SK-N-SH (cell line): ENCODE results near the gene PLSCR1. TPM values are rescaled to one million over a fixed set of nuclear protein-coding genes. Genes with fewer than 3 reads are reported as not detected.
A peak's percentile ranks its signal among the peaks of the same experiment; 100 is the strongest.

Source experiments
- CTCF ChIA-PET: fragments of 300-600, 350-600 bp; formaldehyde crosslinking; extraction: SDS; loops from one replicate; lab custom pipeline; 2021; lab: Yijun Ruan, JAX
- POLR2A ChIA-PET: fragments of 350-600 bp; sonication (Branson Sonifier 250); formaldehyde crosslinking; extraction: SDS; loops from one replicate; lab custom pipeline; 2020; ENCODE audit warnings: antibody characterized with exemption, inconsistent platforms; lab: Yijun Ruan, JAX
- DNase-seq: peaks from one replicate; pipeline ENCODE4 v3.0.0; 2012
- H2AFZ ChIP-seq: fragments of 200-600 bp; sonication (generic); 2 replicates; pipeline ENCODE4 v1.8.1; 2016; ENCODE audit warnings: antibody characterized with exemption, mild to moderate bottlenecking, low read depth
- H3F3A ChIP-seq: fragments of 200-600 bp; sonication (generic); replicated peaks from 2 replicates; pipeline ENCODE3; 2016; ENCODE audit warnings: antibody characterized with exemption, mild to moderate bottlenecking; ENCODE audit not compliant: insufficient read depth
- H3K27ac ChIP-seq, 2 experiments: fragments of 200-500 bp in 1 of 2; fragments of 200-600 bp in 1 of 2; sonication (Bioruptor generic) in 1 of 2; sonication (generic), shearing (Covaris generic) in 1 of 2; 2 replicates each; pipeline versions ENCODE4 v1.5.1 to v1.6.1; 2014 to 2016; ENCODE audit warnings: low read depth in 2 of 2, inconsistent platforms in 1 of 2, low read length in 1 of 2, mild to moderate bottlenecking in 1 of 2, mixed read lengths in 1 of 2
- H3K27me3 ChIP-seq: fragments of 200-600 bp; sonication (generic), shearing (Covaris generic); 2 replicates; pipeline ENCODE4 v1.6.1; 2016; ENCODE audit warnings: mixed run types; ENCODE audit not compliant: insufficient read depth
- H3K36me3 ChIP-seq, 2 experiments: fragments of 200-500 bp in 1 of 2; fragments of 200-600 bp in 1 of 2; sonication (Bioruptor generic) in 1 of 2; sonication (generic) in 1 of 2; replicated peaks in 1 of 2; 2 replicates each; pipeline versions ENCODE3 to v1.5.1; 2014 to 2016; ENCODE audit warnings: low read length in 1 of 2, mild to moderate bottlenecking in 1 of 2; ENCODE audit not compliant: insufficient read depth in 2 of 2, control insufficient read depth in 1 of 2
- H3K4me1 ChIP-seq, 2 experiments: fragments of 200-500 bp in 1 of 2; fragments of 200-600 bp in 1 of 2; sonication (Bioruptor generic) in 1 of 2; sonication (generic), shearing (Covaris generic) in 1 of 2; 2 replicates each; pipeline versions ENCODE4 v1.5.1 to v1.6.1; 2014 to 2016; ENCODE audit warnings: low read depth in 1 of 2, low read length in 1 of 2, mixed run types in 1 of 2; ENCODE audit not compliant: insufficient read depth in 2 of 2, control insufficient read depth in 1 of 2
- H3K4me2 ChIP-seq: fragments of 200-600 bp; sonication (generic), shearing (Covaris generic); 2 replicates; pipeline ENCODE4 v1.6.1; 2017; ENCODE audit warnings: mixed run types
- H3K4me3 ChIP-seq, 2 experiments: fragments of 200-500 bp in 1 of 2; fragments of 200-600 bp in 1 of 2; sonication (Bioruptor generic) in 1 of 2; sonication (generic), shearing (Covaris generic) in 1 of 2; 2 replicates each; pipeline versions ENCODE4 v1.5.1 to v1.8.1; 2014 to 2016; ENCODE audit warnings: low read depth in 2 of 2, inconsistent platforms in 1 of 2, low read length in 1 of 2, mild to moderate bottlenecking in 1 of 2, mixed read lengths in 1 of 2, moderate library complexity in 1 of 2
- H3K79me2 ChIP-seq: fragments of 200-600 bp; sonication (generic); 2 replicates; pipeline ENCODE4 v1.8.1; 2017; ENCODE audit warnings: mild to moderate bottlenecking; ENCODE audit not compliant: insufficient read depth
- H3K9ac ChIP-seq: fragments of 200-600 bp; sonication (generic); 2 replicates; pipeline ENCODE4 v1.6.1; 2017; ENCODE audit warnings: mixed run types
- H3K9me2 ChIP-seq: fragments of 200-600 bp; sonication (generic); 2 replicates; pipeline ENCODE4 v1.6.1; 2017; ENCODE audit warnings: mixed run types
- H3K9me3 ChIP-seq: fragments of 200-600 bp; sonication (generic); 2 replicates; pipeline ENCODE4 v1.6.1; 2017; ENCODE audit warnings: mixed run types, mild to moderate bottlenecking, moderate library complexity
- H4K20me1 ChIP-seq: fragments of 200-600 bp; sonication (generic); 2 replicates; pipeline ENCODE4 v1.6.1; 2017; ENCODE audit warnings: mild to moderate bottlenecking, mixed run types; ENCODE audit not compliant: insufficient read depth
- CHD2 ChIP-seq: fragments of 150-350 bp; IDR thresholded peaks from 2 replicates; pipeline ENCODE4 v1.6.1; 2018; ENCODE audit warnings: low read length; ENCODE audit not compliant: partially characterized antibody
- CTCF ChIP-seq: fragments of 200-600 bp; sonication (generic); IDR thresholded peaks from 2 replicates; pipeline ENCODE4 v1.6.1; 2017; ENCODE audit warnings: antibody characterized with exemption, mild to moderate bottlenecking, moderate library complexity
- MXI1 ChIP-seq: IDR thresholded peaks from 2 replicates; pipeline ENCODE4 v1.6.1; 2012; ENCODE audit warnings: mild to moderate bottlenecking, low read depth, low read length, improper control_type of control experiment
- RAD21 ChIP-seq: IDR thresholded peaks from 2 replicates; pipeline ENCODE4 v1.6.1; 2012; ENCODE audit warnings: mild to moderate bottlenecking, low read length
- REST ChIP-seq: IDR thresholded peaks from 2 replicates; pipeline ENCODE4 v1.6.1; 2012; ENCODE audit warnings: mild to moderate bottlenecking, low read depth, low read length, moderate library complexity
- RFX5 ChIP-seq: IDR thresholded peaks from 2 replicates; pipeline ENCODE4 v1.6.1; 2012; ENCODE audit warnings: mild to moderate bottlenecking, improper control_type of control experiment, low read length
- SMC3 ChIP-seq: IDR thresholded peaks from 2 replicates; pipeline ENCODE4 v1.6.1; 2012; ENCODE audit warnings: low read depth, low read length, improper control_type of control experiment
- TEAD4 ChIP-seq: IDR thresholded peaks from 2 replicates; pipeline ENCODE4 v1.4.0; 2012; ENCODE audit warnings: mild to moderate bottlenecking, borderline replicate concordance; ENCODE audit not compliant: insufficient read depth
- USF1 ChIP-seq: IDR thresholded peaks from 2 replicates; pipeline ENCODE4 v1.4.0; 2012; ENCODE audit warnings: low read depth, borderline replicate concordance
- WGBS: methylation state at CpG from one replicate; pipeline ENCODE4 v1.1.6; 2017; ENCODE audit warnings: low lambda C conversion rate; 5-methylcytosine and 5-hydroxymethylcytosine counted together
- polyA plus RNA-seq, 3 experiments: library from polyadenylated mRNA; depleted of rRNA; stranded (reverse); fragments of >200 nt; gene quantifications; 2 replicates each; pipeline ENCODE4 v1.2.3, GENCODE V29; 2012

Gene PLSCR1
- polyA plus RNA-seq, 1 of the 3 experiments (the other 2 are of a cell fraction) = 10.9 TPM

GRCh38 chr3:146505516-146505915 is 38.9 kb downstream of the PLSCR1 start:
- DNase-seq = no peak
- Histone ChIP-seq H3K27me3 (no peaks in the 10 kb centered on the region), H4K20me1 (no peaks in the 10 kb centered on the region), H3K9me3 (no peaks in the 10 kb centered on the region), H2AFZ (no peak overlapping the region), H3K4me2 (no peak overlapping the region), H3F3A (peaks cover 28% of the 10 kb centered on the region), H3K79me2 (no peaks in the 10 kb centered on the region), H3K27ac (peak overlapping the region in 1 of 2 experiments; percentile 86; a peak in 2 of 4 replicates), H3K36me3 (no peaks in the 10 kb centered on the region), H3K9ac (no peak overlapping the region), H3K9me2 (no peaks in the 10 kb centered on the region), H3K4me1 (peaks cover 0 to 34% of the 10 kb centered on the region in 2 experiments; a peak in 1 of 4 replicates), H3K4me3 (no peak overlapping the region)
- WGBS = 82% methylated on average over 1 of the region's 1 CpG
- ChIA-PET CTCF (no interaction called here), POLR2A (no interaction called here)
- TF ChIP-seq TEAD4 = no peak
- TF ChIP-seq CTCF = no peak
- TF ChIP-seq RFX5 = no peak
- no peak for TF ChIP-seq SMC3
- TF ChIP-seq CHD2 = no peak
- TF ChIP-seq USF1 = no peak
- TF ChIP-seq RAD21 = no peak
- no peak for TF ChIP-seq REST
- no peak for TF ChIP-seq MXI1
